ENCODE results near the gene PNKP. TPM values are rescaled to one million over a fixed set of nuclear protein-coding genes. Genes with fewer than 3 reads are reported as not detected.
A peak's percentile ranks its signal among the peaks of the same experiment; 100 is the strongest.

PNKP gene
- total and polyA plus RNA-seq, 9 of the 15 experiments (the other 6 are each of a cell fraction or from before 2014, with no cell fraction given): 2.8 to 85.4 (median 25.3) TPM

- TF ChIP-seq, protein P1, sequence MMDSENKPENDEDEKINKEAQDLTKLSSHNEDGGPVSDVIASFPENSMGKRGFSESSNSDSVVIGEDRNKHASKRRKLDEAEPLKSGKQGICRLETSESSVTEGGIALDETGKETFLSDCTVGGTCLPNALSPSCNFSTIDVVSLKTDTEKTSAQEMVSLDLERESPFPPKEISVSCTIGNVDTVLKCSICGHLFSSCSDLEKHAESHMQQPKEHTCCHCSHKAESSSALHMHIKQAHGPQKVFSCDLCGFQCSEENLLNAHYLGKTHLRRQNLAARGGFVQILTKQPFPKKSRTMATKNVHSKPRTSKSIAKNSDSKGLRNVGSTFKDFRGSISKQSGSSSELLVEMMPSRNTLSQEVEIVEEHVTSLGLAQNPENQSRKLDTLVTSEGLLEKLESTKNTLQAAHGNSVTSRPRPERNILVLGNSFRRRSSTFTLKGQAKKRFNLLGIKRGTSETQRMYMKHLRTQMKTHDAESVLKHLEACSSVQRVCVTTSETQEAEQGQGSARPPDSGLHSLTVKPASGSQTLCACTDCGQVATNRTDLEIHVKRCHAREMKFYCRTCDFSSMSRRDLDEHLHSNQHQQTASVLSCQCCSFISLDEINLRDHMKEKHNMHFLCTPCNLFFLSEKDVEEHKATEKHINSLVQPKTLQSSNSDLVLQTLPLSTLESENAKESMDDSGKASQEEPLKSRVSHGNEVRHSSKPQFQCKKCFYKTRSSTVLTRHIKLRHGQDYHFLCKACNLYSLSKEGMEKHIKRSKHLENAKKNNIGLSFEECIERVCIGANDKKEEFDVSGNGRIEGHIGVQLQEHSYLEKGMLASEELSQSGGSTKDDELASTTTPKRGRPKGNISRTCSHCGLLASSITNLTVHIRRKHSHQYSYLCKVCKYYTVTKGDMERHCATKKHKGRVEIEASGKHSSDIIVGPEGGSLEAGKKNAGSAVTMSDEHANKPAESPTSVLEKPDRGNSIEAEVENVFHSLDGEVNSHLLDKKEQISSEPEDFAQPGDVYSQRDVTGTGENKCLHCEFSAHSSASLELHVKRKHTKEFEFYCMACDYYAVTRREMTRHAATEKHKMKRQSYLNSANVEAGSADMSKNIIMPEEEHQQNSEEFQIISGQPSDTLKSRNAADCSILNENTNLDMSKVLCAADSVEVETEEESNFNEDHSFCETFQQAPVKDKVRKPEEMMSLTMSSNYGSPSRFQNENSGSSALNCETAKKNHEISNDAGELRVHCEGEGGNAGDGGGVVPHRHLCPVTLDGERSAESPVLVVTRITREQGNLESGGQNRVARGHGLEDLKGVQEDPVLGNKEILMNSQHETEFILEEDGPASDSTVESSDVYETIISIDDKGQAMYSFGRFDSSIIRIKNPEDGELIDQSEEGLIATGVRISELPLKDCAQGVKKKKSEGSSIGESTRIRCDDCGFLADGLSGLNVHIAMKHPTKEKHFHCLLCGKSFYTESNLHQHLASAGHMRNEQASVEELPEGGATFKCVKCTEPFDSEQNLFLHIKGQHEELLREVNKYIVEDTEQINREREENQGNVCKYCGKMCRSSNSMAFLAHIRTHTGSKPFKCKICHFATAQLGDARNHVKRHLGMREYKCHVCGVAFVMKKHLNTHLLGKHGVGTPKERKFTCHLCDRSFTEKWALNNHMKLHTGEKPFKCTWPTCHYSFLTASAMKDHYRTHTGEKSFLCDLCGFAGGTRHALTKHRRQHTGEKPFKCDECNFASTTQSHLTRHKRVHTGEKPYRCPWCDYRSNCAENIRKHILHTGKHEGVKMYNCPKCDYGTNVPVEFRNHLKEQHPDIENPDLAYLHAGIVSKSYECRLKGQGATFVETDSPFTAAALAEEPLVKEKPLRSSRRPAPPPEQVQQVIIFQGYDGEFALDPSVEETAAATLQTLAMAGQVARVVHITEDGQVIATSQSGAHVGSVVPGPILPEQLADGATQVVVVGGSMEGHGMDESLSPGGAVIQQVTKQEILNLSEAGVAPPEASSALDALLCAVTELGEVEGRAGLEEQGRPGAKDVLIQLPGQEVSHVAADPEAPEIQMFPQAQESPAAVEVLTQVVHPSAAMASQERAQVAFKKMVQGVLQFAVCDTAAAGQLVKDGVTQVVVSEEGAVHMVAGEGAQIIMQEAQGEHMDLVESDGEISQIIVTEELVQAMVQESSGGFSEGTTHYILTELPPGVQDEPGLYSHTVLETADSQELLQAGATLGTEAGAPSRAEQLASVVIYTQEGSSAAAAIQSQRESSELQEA (IDR thresholded peaks at IDR 0.05; ENCODE audit: low read depth): no peak
- peak; percentile 99 for TF ChIP-seq ZNF282 (CRISPR knock-in tag; IDR thresholded peaks at IDR 0.05)
- TF ChIP-seq ZKSCAN1 (IDR thresholded peaks at IDR 0.05; ENCODE audit: low read depth, low read length): peak; percentile 76; the same call in 1 of the 2 replicates
- TF ChIP-seq, protein P2, sequence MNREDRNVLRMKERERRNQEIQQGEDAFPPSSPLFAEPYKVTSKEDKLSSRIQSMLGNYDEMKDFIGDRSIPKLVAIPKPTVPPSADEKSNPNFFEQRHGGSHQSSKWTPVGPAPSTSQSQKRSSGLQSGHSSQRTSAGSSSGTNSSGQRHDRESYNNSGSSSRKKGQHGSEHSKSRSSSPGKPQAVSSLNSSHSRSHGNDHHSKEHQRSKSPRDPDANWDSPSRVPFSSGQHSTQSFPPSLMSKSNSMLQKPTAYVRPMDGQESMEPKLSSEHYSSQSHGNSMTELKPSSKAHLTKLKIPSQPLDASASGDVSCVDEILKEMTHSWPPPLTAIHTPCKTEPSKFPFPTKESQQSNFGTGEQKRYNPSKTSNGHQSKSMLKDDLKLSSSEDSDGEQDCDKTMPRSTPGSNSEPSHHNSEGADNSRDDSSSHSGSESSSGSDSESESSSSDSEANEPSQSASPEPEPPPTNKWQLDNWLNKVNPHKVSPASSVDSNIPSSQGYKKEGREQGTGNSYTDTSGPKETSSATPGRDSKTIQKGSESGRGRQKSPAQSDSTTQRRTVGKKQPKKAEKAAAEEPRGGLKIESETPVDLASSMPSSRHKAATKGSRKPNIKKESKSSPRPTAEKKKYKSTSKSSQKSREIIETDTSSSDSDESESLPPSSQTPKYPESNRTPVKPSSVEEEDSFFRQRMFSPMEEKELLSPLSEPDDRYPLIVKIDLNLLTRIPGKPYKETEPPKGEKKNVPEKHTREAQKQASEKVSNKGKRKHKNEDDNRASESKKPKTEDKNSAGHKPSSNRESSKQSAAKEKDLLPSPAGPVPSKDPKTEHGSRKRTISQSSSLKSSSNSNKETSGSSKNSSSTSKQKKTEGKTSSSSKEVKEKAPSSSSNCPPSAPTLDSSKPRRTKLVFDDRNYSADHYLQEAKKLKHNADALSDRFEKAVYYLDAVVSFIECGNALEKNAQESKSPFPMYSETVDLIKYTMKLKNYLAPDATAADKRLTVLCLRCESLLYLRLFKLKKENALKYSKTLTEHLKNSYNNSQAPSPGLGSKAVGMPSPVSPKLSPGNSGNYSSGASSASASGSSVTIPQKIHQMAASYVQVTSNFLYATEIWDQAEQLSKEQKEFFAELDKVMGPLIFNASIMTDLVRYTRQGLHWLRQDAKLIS (CRISPR knock-in tag; IDR thresholded peaks at IDR 0.05): peak; percentile 99
- peak; percentile 56; the same call in 1 of the 2 replicates for TF ChIP-seq E2F3 (CRISPR knock-in tag; IDR thresholded peaks at IDR 0.05)
- TF ChIP-seq NR2C1 (IDR thresholded peaks at IDR 0.05): no peak
- TF ChIP-seq NR2C1 (tag; IDR thresholded peaks at IDR 0.05): 0 out of 2 replicates have a peak, but pooled peaks have one; percentile 14
- peak; percentile 91 for TF ChIP-seq ZNF263 (CRISPR knock-in tag; IDR thresholded peaks at IDR 0.05; ENCODE audit: borderline replicate concordance)
- no peak for TF ChIP-seq DNMT1 (IDR thresholded peaks at IDR 0.05)
- TF ChIP-seq PHF21A (IDR thresholded peaks at IDR 0.05; ENCODE audit: borderline replicate concordance, low read depth): peak; percentile 29; the same call in 1 of the 2 replicates
- peak in 1 of 2 experiments; percentile 81; a peak in 1 of 4 replicates for TF ChIP-seq UBTF (IDR thresholded peaks at IDR 0.05; ENCODE audit: borderline replicate concordance in 1 of 2, low read depth in 2 of 2, low read length in 2 of 2)
- TF ChIP-seq ZC3H11A (IDR thresholded peaks at IDR 0.05; ENCODE audit: low read depth, low read length): no peak
- no peak for TF ChIP-seq KLF1 (tag; IDR thresholded peaks at IDR 0.05)
These were observed 22.4 kb upstream of the PNKP start (continued) for GRCh38 chr19:49889687-49890348.
